ENCODE data around the gene IL6R.

Gene IL6R

GRCh38 chr1:154467434-154468102 lies 62.4 kb downstream of the IL6R start:
- TF ChIP-seq SIN3A (IDR thresholded peaks at IDR 0.05; ENCODE audit: borderline replicate concordance, insufficient read depth, low read length) (no peak), POLR2AphosphoS5 (IDR thresholded peaks at IDR 0.05; ENCODE audit: low read depth, low read length) (no peak), FOXP2 (optimal IDR thresholded peaks at IDR 0.05; ENCODE audit: borderline replicate concordance, extremely low read depth, extremely low read length, insufficient read depth) (no peak), REST (IDR thresholded peaks at IDR 0.05; ENCODE audit: insufficient read depth in 1 of 2, low read depth in 2 of 2, low read length in 2 of 2) (no peak), TAF1 (IDR thresholded peaks at IDR 0.05; ENCODE audit: borderline replicate concordance, insufficient read depth, low read length) (no peak)

- TF ChIP-seq FOXP2 (optimal IDR thresholded peaks at IDR 0.05; ENCODE audit: borderline replicate concordance, extremely low read depth, extremely low read length, insufficient read depth) = no peak
- TF ChIP-seq TAF1 (IDR thresholded peaks at IDR 0.05; ENCODE audit: borderline replicate concordance, insufficient read depth, low read length) = no peak
- no peak for TF ChIP-seq REST (IDR thresholded peaks at IDR 0.05; ENCODE audit: insufficient read depth in 1 of 2, low read depth in 2 of 2, low read length in 2 of 2)
- TF ChIP-seq POLR2AphosphoS5 (IDR thresholded peaks at IDR 0.05; ENCODE audit: low read depth, low read length) = no peak
- no peak for TF ChIP-seq SIN3A (IDR thresholded peaks at IDR 0.05; ENCODE audit: borderline replicate concordance, insufficient read depth, low read length)
Measured at GRCh38 chr1:154468535-154469250, 63.5 kb downstream of the IL6R start.

GRCh38 chr1:154469844-154470560 lies 64.9 kb downstream of the IL6R start:
- TF ChIP-seq POLR2AphosphoS5 (IDR thresholded peaks at IDR 0.05; ENCODE audit: low read depth, low read length) (no peak), REST (IDR thresholded peaks at IDR 0.05; ENCODE audit: insufficient read depth in 1 of 2, low read depth in 2 of 2, low read length in 2 of 2) (no peak), TAF1 (IDR thresholded peaks at IDR 0.05; ENCODE audit: borderline replicate concordance, insufficient read depth, low read length) (no peak), SIN3A (IDR thresholded peaks at IDR 0.05; ENCODE audit: borderline replicate concordance, insufficient read depth, low read length) (no peak), FOXP2 (optimal IDR thresholded peaks at IDR 0.05; ENCODE audit: borderline replicate concordance, extremely low read depth, extremely low read length, insufficient read depth) (no peak)

GRCh38 chr1:154471304-154471703 lies 66.2 kb downstream of the IL6R start:
- TF ChIP-seq FOXP2 (optimal IDR thresholded peaks at IDR 0.05; ENCODE audit: borderline replicate concordance, extremely low read depth, extremely low read length, insufficient read depth) (no peak), SIN3A (IDR thresholded peaks at IDR 0.05; ENCODE audit: borderline replicate concordance, insufficient read depth, low read length) (no peak), TAF1 (IDR thresholded peaks at IDR 0.05; ENCODE audit: borderline replicate concordance, insufficient read depth, low read length) (no peak), POLR2AphosphoS5 (IDR thresholded peaks at IDR 0.05; ENCODE audit: low read depth, low read length) (no peak), REST (IDR thresholded peaks at IDR 0.05; ENCODE audit: insufficient read depth in 1 of 2, low read depth in 2 of 2, low read length in 2 of 2) (no peak)
